Right lobe of liver (tissue), 6 donors: ENCODE measurements around the gene TRIM38. TPM values are rescaled to one million over a fixed set of nuclear protein-coding genes. Genes with fewer than 3 reads are reported as not detected.

ENCODE experiments used
- ATAC-seq, 4 donors: fragments of 200-7000 bp; cut with Tn5 transposase; one replicate each; pipeline ENCODE4 v1.9.1; 2020; ENCODE audit warnings: mild to moderate bottlenecking in 4 of 4, moderate library complexity in 4 of 4
- DNase-seq, 3 donors: peaks; one replicate each; pipeline ENCODE4 v3.0.0-alpha.2; 2020
- H3K27ac ChIP-seq, 3 donors: fragments of 200-600 bp; one replicate each; pipeline ENCODE4 v1.8.0; 2022
- H3K27me3 ChIP-seq, 2 donors: fragments of 200-600 bp; one replicate each; pipeline ENCODE4 v1.8.0; 2022
- H3K36me3 ChIP-seq, 4 donors: fragments of 200-600 bp; sonication (generic) in 1 of 4; one replicate each; pipeline versions ENCODE4 v1.5.1 to v1.8.0; 2017 to 2022; ENCODE audit warnings: control low read depth in 1 of 4
- H3K4me1 ChIP-seq, 4 donors: fragments of 200-600 bp; sonication (generic) in 1 of 4; one replicate each; pipeline versions ENCODE4 v1.5.1 to v1.8.0; 2017 to 2022; ENCODE audit warnings: control low read depth in 1 of 4
- H3K4me3 ChIP-seq, 3 donors: fragments of 200-600 bp; one replicate each; pipeline ENCODE4 v1.8.0; 2022
- H3K9me3 ChIP-seq, 4 donors: fragments of 200-600 bp; sonication (generic) in 1 of 4; one replicate each; pipeline versions ENCODE4 v1.5.1 to v1.8.0; 2017 to 2022; ENCODE audit warnings: control low read depth in 1 of 4
- POLR2A ChIP-seq: fragments of 450-650 bp; IDR thresholded peaks from one replicate; pipeline ENCODE4 v1.6.1; 2017; ENCODE audit warnings: antibody characterized with exemption, mild to moderate bottlenecking
- WGBS: methylation state at CpG from one replicate; pipeline ENCODE4 v1.1.6; 2018; ENCODE audit warnings: low coverage, low lambda C conversion rate; ENCODE audit not compliant: insufficient coverage; ENCODE audit errors: missing lambda C conversion rate; 5-methylcytosine and 5-hydroxymethylcytosine counted together
- intact Hi-C, 2 donors: fragments of 100-400 bp; cut with DNase I; formaldehyde crosslinking; loops; one replicate each; pipeline versions ENCODE4 v1.11.2 to v1.14.1; 2022
- total RNA-seq, 6 experiments: library from RNA; depleted of rRNA in 2 of 6; stranded (reverse); fragments of >200 nt in 2 of 6; fragmentation: NEBNext Ultra II Directional in 3 of 6; extraction: Animal tissue kit (Norgen Biotek cat#: 25700) in 3 of 6; gene quantifications; one replicate each; pipeline versions ENCODE4 v1.1.0 to v1.2.4, GENCODE V29; 2016 to 2023
- TF ChIP-seq, protein P1 (sequence below), 4 donors: fragments of 200-600 bp in 3 of 4; fragments of 450-650 bp in 1 of 4; IDR thresholded peaks; one replicate each; pipeline versions ENCODE4 v1.5.1 to v1.8.0; 2016 to 2022; ENCODE audit warnings: antibody characterized with exemption in 4 of 4, mild to moderate bottlenecking in 2 of 4
- donor health status: DM: no; HTN: yes; CAD: no.
- donor health status: DM: no; HTN: no; CAD: no.
- donor health status: DM: no; HTN: no; CAD: no.
- donor health status: DM: no; HTN: yes; CAD: no.
- donor health status: DM: no; HTN: yes; CAD: no.

The TRIM38 gene
- total RNA-seq, 6 experiments from 2014 or later, result 3.1 to 7.2 (median 4.5) TPM

DNA sequence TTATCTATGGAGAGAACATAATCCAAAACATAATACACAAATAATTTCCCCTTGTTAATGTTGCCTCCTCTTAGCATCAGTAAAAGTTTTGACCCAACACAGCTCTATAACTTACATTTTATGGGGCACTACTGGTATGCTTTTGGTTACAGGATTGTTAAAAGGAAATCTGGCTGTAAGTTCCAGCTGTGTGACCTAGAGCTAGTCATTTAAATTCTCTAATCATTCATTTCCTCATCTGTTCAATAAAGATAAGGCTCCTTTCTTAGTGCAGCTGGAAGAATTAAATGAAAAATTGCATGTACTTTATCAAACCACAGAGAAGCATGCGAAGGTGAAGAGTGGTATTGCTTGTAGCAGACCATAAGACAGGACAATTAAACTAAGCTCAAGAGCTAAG is 36.7 kb upstream of the TRIM38 start:
- H3K27me3 ChIP-seq, result no peaks in the 10 kb centered on the region
- peaks cover 0 to 8% (median 2%) of the 10 kb centered on the region in 4 donors for H3K36me3 ChIP-seq

DNA sequence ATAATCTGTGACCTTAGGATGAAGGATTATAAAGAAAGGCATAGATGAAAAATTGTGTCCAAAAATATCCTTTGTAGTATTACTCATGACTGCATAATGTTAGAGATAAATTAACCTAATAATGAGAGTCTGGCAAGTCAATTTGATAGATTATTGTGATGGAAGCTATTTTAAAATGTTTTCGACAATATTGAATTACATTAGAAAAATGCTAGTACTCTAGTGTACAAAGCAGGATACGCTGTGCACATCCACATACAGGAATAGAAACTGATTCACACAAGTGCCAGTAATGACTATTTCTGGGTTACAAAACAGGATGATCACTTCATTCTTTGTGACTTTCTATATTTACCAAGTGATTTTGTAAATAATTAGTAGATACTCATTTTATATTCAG is 35.4 kb upstream of the TRIM38 start:
- peak overlapping the region; percentile 6 to 49 (median 47) for H3K4me3 ChIP-seq
- 43% methylated on average over 2 of the region's 2 CpGs for WGBS
- H3K4me1 ChIP-seq, result peaks cover 0 to 28% (median 3%) of the 10 kb centered on the region in 4 donors
- H3K9me3 ChIP-seq, result no peaks in the 10 kb centered on the region
- intact Hi-C loops, result no loop called here
- peaks cover 0 to 8% (median 2%) of the 10 kb centered on the region in 4 donors for H3K36me3 ChIP-seq
- DNase-seq (no peak), ATAC-seq (peak in 1 of 4 donors; percentile 39)
- peak; percentile 10 for TF ChIP-seq POLR2A
- TF ChIP-seq, protein P1, sequence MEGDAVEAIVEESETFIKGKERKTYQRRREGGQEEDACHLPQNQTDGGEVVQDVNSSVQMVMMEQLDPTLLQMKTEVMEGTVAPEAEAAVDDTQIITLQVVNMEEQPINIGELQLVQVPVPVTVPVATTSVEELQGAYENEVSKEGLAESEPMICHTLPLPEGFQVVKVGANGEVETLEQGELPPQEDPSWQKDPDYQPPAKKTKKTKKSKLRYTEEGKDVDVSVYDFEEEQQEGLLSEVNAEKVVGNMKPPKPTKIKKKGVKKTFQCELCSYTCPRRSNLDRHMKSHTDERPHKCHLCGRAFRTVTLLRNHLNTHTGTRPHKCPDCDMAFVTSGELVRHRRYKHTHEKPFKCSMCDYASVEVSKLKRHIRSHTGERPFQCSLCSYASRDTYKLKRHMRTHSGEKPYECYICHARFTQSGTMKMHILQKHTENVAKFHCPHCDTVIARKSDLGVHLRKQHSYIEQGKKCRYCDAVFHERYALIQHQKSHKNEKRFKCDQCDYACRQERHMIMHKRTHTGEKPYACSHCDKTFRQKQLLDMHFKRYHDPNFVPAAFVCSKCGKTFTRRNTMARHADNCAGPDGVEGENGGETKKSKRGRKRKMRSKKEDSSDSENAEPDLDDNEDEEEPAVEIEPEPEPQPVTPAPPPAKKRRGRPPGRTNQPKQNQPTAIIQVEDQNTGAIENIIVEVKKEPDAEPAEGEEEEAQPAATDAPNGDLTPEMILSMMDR (IDR thresholded peaks at IDR 0.05), result no peak
- no peaks in the 10 kb centered on the region for H3K27me3 ChIP-seq
- H3K27ac ChIP-seq, result peak overlapping the region; percentile 89 to 91 (median 91)

More for the DNA sequence above, 36.7 kb upstream of the TRIM38 start:
- TF ChIP-seq, protein P1 (IDR thresholded peaks at IDR 0.05), result no peak
- no peak for TF ChIP-seq POLR2A
- no peak for ATAC-seq
- no peak for DNase-seq
- Histone ChIP-seq H3K4me1 (peaks cover 0 to 21% (median 0%) of the 10 kb centered on the region in 4 donors), H3K4me3 (no peak overlapping the region), H3K27ac (peak overlapping the region in 2 of 3 donors; percentile 89 to 91), H3K9me3 (no peaks in the 10 kb centered on the region)
- 63% methylated on average over 1 of the region's 1 CpG for WGBS
- intact Hi-C loops, result no loop called here

DNA sequence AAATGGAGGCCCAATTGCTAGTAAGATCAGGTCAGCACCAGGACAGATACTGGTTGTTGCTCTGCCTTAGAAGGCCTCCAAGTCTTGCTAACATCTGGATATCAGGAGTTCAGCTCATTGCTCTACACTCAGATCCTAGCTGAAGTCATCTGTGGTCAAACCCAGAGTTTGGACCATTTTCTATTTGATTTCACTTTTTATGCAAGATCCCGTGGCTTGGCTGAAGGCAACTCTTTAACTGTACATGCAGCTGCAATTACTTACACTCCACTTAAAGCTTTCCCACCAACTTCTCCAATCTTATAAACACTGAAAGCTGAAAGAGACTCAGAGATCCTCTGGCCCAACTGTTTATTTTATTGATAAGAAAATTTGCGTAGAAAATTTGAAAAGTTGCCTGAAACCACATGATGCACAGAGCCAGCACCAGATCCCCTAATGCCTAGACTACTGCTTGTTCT is 34.8 kb upstream of the TRIM38 start:
- H3K9me3 ChIP-seq, result no peaks in the 10 kb centered on the region
- H3K4me1 ChIP-seq, result peaks cover 0 to 33% (median 3%) of the 10 kb centered on the region in 4 donors
- DNase-seq (no peak), ATAC-seq (peak; percentile 17 to 27 (median 24))
- H3K27me3 ChIP-seq, result no peaks in the 10 kb centered on the region
- H3K27ac ChIP-seq, result peak overlapping the region; percentile 89 to 91 (median 91)
- peak overlapping the region; percentile 6 to 49 (median 47) for H3K4me3 ChIP-seq
- TF ChIP-seq, protein P1 (IDR thresholded peaks at IDR 0.05), result no peak
- no peak for TF ChIP-seq POLR2A
- peaks cover 0 to 5% (median 0%) of the 10 kb centered on the region in 4 donors for H3K36me3 ChIP-seq
- WGBS, result 13% methylated on average over 2 of the region's 2 CpGs
- intact Hi-C loops, result no loop called here

- peak overlapping the region; percentile 19 to 49 (median 47) for H3K4me3 ChIP-seq
Observed at GRCh38 chr6:25928562-25929324, 33.9 kb upstream of the TRIM38 start.

More at GRCh38 chr6:25928562-25929324, 33.9 kb upstream of the TRIM38 start:
- no peaks in the 10 kb centered on the region for H3K9me3 ChIP-seq
- ATAC-seq, result peak; percentile 52 to 81 (median 71)
- peaks cover 0 to 4% (median 0%) of the 10 kb centered on the region in 4 donors for H3K36me3 ChIP-seq
- TF ChIP-seq POLR2A, result peak; percentile 47
- TF ChIP-seq, protein P1 (IDR thresholded peaks at IDR 0.05), result no peak
- H3K27ac ChIP-seq, result peak overlapping the region; percentile 89 to 91 (median 91)
- H3K27me3 ChIP-seq, result no peaks in the 10 kb centered on the region
- WGBS, result 25% methylated on average over 4 of the region's 4 CpGs
- DNase-seq, result no peak
- peaks cover 0 to 33% (median 3%) of the 10 kb centered on the region in 4 donors for H3K4me1 ChIP-seq
- intact Hi-C loops, result no loop called here
